GM21528 (cell line): Measurements from ENCODE around the gene EVC.

ENCODE experiments used
- ATAC-seq: cut with Tn5 transposase; IDR thresholded peaks from one replicate; pipeline ENCODE4 v1.9.1; 2021; ENCODE audit warnings: mild to moderate bottlenecking, moderate library complexity; ENCODE audit not compliant: unreplicated experiment, low FRiP score

The EVC gene

DNA sequence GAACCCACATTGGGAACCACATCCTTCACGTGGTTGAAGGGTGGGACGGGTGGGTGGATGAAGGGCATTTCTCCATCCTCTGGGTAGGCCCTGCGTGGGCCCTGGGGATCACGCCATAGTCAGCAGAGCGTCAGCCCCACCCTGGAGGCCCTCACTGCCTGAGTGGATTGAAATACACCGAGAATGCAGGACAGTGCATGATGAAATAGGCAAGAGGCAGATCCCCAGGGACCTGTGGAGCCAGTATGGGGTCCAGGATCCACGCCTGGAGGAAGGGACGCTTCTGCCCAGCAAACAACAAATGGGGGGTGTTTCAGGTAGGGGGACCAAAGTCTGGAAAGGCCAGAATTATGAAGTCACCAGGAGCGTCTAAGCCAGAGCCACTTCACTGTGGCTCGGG is 19.4 kb downstream of the EVC start:
- no peak for ATAC-seq

- ATAC-seq, result no peak
These were observed 20.3 kb downstream of the EVC start for GRCh38 chr4:5730993-5731990.

GRCh38 chr4:5732158-5732557 is 21.2 kb downstream of the EVC start:
- ATAC-seq, result no peak

DNA sequence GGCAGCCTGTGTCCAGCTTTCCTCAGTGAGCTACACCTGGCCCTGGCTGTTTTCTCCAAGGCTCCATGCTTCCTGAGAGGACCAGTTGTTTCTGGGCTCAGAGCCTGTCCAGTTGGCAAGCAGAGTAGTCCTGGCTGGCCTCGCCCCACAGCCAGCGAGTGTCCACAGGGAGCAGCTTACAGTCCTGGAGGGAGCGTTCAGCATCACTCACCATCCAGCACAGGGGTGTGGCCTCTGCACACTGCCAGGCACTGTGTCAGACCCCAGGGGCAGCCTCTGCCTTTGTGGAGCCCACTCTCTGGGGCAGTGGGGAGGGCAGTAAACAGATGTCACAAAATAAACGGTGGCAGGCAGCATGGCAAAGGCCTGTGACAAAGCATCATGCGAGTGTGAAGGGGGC is 23.9 kb downstream of the EVC start:
- ATAC-seq, result no peak

GRCh38 chr4:5735463-5735862 is 24.5 kb downstream of the EVC start:
- ATAC-seq, result no peak

- no peak for ATAC-seq
These were observed 27.1 kb downstream of the EVC start for GRCh38 chr4:5738061-5738460.

DNA sequence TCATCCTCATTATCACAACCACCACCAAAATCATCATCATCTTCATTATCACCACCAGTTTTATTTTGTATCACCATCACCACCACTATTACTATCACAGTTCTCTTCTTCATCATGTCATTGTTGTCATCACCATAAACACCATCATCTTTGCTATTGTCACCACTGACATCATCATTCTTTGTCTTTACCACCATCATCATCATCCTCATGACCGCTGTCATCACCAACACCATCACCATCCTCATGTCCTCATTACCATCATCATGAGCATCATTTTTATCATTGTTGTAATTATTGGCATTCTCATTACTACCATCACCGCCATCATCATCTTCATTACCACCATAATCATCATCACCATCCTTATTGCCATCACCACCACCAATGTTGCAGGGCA is 31.4 kb downstream of the EVC start:
- no peak for ATAC-seq

DNA sequence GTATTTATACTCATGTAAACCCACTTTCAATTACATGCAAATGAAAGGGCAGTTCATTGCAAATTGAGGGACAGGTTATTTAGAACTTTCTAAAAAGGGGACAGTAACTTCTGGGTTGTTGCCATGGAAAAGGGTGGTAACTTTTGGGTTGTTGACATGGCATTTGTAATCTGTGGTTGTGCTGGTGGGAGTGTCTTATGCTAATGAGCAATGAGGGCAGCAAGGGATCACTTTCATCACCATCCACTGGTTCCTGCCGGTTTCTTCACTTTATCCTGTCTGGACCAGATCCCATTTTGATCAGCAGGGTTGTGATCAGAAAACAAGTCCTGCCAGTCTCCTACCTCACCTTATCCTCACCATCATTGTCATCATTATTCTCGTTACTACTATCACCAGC is 32.0 kb downstream of the EVC start:
- ATAC-seq, result no peak

DNA sequence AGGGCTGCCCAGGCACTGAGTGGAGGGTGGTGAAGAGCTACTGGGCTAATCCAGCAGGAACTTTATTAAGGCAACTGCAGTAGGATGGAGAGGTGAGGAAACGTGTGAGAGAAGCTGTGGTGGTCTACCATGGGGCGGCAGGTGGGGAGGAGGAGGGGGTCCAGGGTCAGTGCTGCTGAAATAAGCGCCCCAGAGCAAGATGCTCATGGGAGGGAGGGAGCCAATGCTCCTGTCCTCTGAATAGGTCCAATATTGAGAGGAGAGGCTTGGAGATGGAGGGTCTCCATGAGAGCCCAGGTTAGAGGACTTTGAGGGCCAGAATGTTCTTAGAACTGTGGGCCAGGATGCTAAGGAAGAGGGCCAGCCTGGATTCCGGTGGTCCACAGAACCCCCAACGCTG is 35.2 kb downstream of the EVC start:
- ATAC-seq, result no peak

- no peak for ATAC-seq
These were observed 36.1 kb downstream of the EVC start for GRCh38 chr4:5746829-5747737.

DNA sequence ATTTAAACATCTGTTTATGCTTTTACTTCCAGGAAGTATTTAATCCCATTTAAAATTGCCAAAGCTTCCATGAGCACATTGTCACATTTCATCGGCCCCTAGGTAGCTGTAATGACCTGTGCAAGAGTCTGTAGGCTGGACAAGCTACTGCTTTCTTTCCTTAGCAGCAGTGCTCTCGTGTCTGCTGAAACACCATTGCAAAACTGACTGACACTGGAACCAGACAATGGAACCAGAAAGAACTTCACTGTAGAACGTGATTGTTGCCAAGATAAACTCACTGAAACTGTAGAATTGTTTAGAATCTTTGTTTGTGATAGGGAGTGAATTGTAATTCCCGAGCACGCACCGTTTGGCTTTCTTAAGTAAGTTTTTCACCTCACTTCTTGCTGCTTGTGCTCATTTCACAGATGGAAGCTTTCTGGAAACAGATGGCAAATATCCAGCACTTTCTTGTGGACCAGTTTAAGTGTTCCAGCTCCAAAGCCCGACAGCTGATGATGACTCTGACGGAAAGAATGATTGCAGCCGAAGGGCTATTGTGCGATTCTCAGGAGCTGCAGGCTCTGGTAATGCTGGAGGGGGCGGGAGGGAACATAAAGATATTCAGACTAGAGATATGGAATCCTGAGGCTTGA is 36.9 kb downstream of the EVC start:
- no peak for ATAC-seq

DNA sequence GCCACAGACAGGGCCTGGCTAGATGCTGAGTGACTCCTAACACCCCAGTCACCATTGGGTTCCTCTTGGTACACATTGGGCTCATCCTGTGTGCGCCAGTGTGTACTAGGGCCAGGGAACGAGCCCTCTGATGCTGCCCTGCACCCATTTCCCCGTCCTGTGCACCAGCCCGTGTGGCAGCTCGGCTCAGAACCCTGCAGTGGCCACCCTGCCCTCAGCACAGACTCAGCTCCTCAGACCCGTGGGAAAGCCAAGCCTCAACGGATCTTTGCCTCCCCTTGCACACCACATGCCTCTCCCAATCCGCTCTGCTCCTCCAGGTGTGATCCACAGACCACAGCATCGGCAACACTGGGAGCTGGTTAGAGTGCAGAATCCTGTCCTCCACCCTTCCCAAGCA is 38.6 kb downstream of the EVC start:
- no peak for ATAC-seq

DNA sequence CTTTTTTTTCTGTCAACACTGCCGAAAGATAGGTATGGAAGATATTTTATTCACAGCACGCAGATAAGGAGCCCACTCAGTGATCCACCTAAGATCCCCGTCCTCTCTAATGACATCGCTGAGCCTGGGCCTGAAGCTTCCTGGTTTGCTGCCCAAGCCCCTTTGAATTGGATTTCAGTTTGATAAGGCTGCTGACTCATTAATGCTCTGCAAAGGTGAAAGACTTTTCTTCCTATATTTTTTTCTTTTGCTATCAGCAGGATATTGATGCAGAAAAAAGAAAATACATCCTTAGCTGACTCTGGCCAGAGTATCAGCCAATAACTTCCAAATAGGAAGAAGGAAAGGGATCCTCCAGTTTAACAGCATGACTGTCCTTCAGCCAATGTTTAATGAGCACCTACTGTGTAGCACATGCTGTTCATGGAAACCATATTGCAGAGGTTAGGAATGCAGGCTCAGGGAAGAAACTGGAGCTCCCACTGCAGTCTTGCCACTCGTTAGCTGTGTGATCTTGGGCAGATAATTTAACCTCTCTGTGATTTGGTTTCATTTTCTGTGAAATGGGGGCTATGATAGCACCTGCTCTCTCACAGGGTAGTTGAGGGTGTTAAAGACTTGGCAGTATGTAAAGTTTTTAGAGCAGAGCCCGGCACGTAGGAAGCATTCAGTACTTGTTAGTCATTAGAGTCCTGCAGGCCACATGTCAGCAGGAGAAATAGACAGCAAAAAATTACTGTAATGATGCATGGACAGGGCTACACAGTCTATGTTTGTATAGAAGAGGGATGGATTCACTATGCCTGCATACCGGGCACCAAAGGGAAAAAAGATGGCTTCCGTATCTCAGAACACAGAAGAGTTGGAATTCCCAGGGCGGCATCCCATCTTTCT is 39.3 kb downstream of the EVC start:
- no peak for ATAC-seq

DNA sequence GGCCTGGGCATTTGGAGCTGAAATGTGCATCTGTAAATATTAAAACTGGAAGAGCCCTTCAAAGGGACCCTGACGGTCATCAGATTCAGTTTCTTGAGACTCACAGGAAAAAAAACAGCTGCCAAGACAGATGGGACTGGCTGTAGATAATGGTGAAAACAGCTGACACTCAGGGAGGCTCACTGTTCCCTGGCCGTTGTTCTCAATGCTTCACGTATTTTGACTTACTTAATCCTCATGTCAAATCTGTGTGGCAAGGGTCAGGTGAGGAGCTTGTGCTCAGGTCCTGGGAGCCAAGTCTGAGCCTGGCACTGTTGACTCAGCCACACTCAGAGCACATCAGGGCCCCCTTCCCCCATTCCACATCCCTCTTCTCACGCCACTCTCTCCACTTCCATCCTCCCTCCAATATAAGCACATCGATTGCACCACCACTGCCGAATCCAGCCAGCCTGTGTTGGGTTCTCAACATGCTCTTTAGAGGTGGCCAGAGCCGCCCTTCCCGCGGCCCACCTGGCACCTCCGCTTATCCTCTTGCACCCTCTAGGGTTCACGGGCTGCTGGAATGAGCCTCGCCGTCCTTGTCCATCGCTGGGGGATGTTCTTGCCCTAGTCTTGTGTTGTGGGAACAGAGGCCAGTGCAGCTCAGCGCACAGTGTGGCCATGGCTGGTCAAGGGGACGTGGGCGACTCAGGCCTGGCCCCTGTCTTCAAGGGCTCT is 40.1 kb downstream of the EVC start:
- no peak for ATAC-seq

DNA sequence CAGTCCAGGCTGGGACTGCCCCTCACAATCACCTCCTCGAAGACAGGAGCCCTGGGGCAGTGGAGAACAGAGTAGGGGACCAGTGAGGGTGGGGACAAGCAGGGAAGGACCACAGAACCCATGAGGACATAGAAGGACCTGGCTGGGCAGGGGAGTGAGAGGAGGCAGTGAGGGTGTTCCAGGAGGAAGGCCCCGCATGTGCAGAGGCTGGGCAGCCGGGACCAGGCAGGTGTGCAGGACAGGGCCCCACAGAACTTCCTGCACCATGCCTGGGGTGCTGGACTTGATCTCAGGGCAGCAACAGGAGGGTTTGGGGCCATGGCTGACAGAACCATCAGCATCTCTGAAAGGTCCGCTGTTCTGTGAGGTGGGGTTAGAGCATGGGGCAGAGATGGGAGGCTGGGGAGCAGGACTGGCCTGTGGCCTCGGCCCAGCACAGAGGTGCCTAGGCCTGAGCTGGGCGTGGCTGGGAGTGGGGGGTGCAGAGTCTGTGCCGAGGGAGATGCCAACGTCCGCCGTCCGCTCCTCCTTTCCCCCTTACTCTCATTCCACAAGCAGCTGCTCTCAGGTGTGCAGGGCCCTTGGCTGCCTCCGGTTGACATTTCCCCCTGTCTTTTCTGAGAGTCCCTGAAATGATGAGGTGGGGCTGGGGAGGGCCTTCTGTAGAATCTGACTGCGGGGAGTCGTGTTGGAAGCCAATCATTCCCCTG is 40.8 kb downstream of the EVC start:
- ATAC-seq, result no peak

GRCh38 chr4:5752376-5753184 is 41.6 kb downstream of the EVC start:
- no peak for ATAC-seq

GRCh38 chr4:5753366-5753765 is 42.4 kb downstream of the EVC start:
- no peak for ATAC-seq
